H1 (cell line): ENCODE measurements around the gene ADD3. TPM values are rescaled to one million over a fixed set of nuclear protein-coding genes. Genes with fewer than 3 reads are reported as not detected.

Experiments
- CTCF ChIA-PET: fragments of 300-600 bp; sonication (Branson Sonifier 250); formaldehyde crosslinking; loops from one replicate; lab custom pipeline; 2021; ENCODE audit not compliant: partially characterized antibody; lab: Charles Lee
- POLR2A ChIA-PET: fragments of 300-600 bp; sonication (Branson Sonifier 250); formaldehyde crosslinking; loops from one replicate; lab custom pipeline; 2021; ENCODE audit warnings: inconsistent platforms; ENCODE audit not compliant: partially characterized antibody; lab: Charles Lee
- DNase-seq, 2 experiments: peaks; one replicate each; pipeline versions ENCODE4 v3.0.0 to v3.0.0-alpha.2; 2010 to 2022; ENCODE audit warnings: low spot score in 2 of 2, low read depth in 1 of 2, mixed read lengths in 1 of 2
- FAIRE-seq: peaks from 2 replicates; lab custom pipeline; 2011; peaks lifted over from hg19 to GRCh38; lab: Jason Lieb, UNC
- H2AFZ ChIP-seq: 2 replicates; pipeline ENCODE4 v1.8.1; 2012; ENCODE audit warnings: low read length, inconsistent platforms
- H2AK5ac ChIP-seq: 2 replicates; pipeline ENCODE4 v1.6.1; 2013; ENCODE audit warnings: low read depth, low read length
- H2BK120ac ChIP-seq: replicated peaks from 2 replicates; pipeline ENCODE3; 2013; ENCODE audit warnings: low read depth, low read length, inconsistent platforms
- H2BK12ac ChIP-seq: 2 replicates; pipeline ENCODE4 v1.6.1; 2013; ENCODE audit warnings: low read depth, low read length
- H2BK15ac ChIP-seq: 2 replicates; pipeline ENCODE4 v1.6.1; 2013; ENCODE audit warnings: low read length
- H2BK20ac ChIP-seq: 2 replicates; pipeline ENCODE4 v1.6.1; 2013; ENCODE audit warnings: low read length
- H2BK5ac ChIP-seq: 2 replicates; pipeline ENCODE4 v1.6.1; 2013; ENCODE audit warnings: low read depth, low read length
- H3K14ac ChIP-seq: 2 replicates; pipeline ENCODE4 v1.6.1; 2013; ENCODE audit warnings: inconsistent platforms; ENCODE audit not compliant: insufficient read length
- H3K18ac ChIP-seq: 2 replicates; pipeline ENCODE4 v1.6.1; 2013; ENCODE audit warnings: low read length; ENCODE audit errors: extremely low read depth
- H3K23ac ChIP-seq: 2 replicates; pipeline ENCODE4 v1.6.1; 2013; ENCODE audit warnings: inconsistent platforms; ENCODE audit not compliant: insufficient read length
- H3K23me2 ChIP-seq: 2 replicates; pipeline ENCODE4 v1.6.1; 2013; ENCODE audit warnings: low read depth, low read length
- H3K27ac ChIP-seq: 2 replicates; pipeline ENCODE4 v1.6.1; 2011; ENCODE audit warnings: low read depth, low read length, inconsistent platforms
- H3K27me3 ChIP-seq, 4 experiments: replicated peaks in 1 of 4; 1 replicate in 1 of 4; 2 replicates in 3 of 4; pipeline versions ENCODE4 v1.6.1 to v1.8.1; 2011 to 2013; ENCODE audit warnings: low read length in 3 of 4, mild to moderate bottlenecking in 3 of 4, inconsistent platforms in 2 of 4, mixed read lengths in 2 of 4, moderate library complexity in 1 of 4; ENCODE audit not compliant: control insufficient read depth in 3 of 4, insufficient read depth in 3 of 4; ENCODE audit errors: extremely low read depth in 1 of 4
- H3K36me3 ChIP-seq, 4 experiments: 2 replicates each; pipeline versions ENCODE4 v1.6.1 to v1.8.1; 2011 to 2013; ENCODE audit warnings: mild to moderate bottlenecking in 4 of 4, low read length in 3 of 4, moderate library complexity in 2 of 4, control low read depth in 1 of 4, inconsistent platforms in 1 of 4; ENCODE audit not compliant: insufficient read depth in 4 of 4, control insufficient read depth in 2 of 4
- H3K4ac ChIP-seq: replicated peaks from 2 replicates; pipeline ENCODE3; 2013; ENCODE audit warnings: low read length, low read depth, mixed read lengths, inconsistent platforms; ENCODE audit not compliant: insufficient read length
- H3K4me1 ChIP-seq, 4 experiments: replicated peaks in 1 of 4; 1 replicate in 1 of 4; 2 replicates in 3 of 4; pipeline versions ENCODE4 v1.6.1 to v1.8.1; 2011 to 2013; ENCODE audit warnings: low read length in 3 of 4, inconsistent platforms in 2 of 4, mixed read lengths in 1 of 4; ENCODE audit not compliant: insufficient read depth in 4 of 4, control insufficient read depth in 3 of 4
- H3K4me2 ChIP-seq, 2 experiments: 2 replicates each; pipeline versions ENCODE4 v1.6.1 to v1.8.1; 2011 to 2013; ENCODE audit warnings: low read depth in 2 of 2, low read length in 2 of 2, control low read depth in 1 of 2, inconsistent platforms in 1 of 2, mild to moderate bottlenecking in 1 of 2; ENCODE audit not compliant: insufficient read depth in 1 of 2
- H3K4me3 ChIP-seq, 4 experiments: fragments of 200-600, 300-600 bp in 1 of 4; sonication (generic), shearing (Covaris generic), sonication (Bioruptor Twin) in 1 of 4; 2 replicates each; pipeline versions ENCODE4 v1.5.1 to v1.8.1; 2011 to 2016; ENCODE audit warnings: low read length in 4 of 4, low read depth in 3 of 4, control low read depth in 2 of 4, inconsistent platforms in 2 of 4, mild to moderate bottlenecking in 2 of 4, mixed read lengths in 1 of 4, moderate library complexity in 1 of 4; ENCODE audit not compliant: insufficient read depth in 2 of 4; ENCODE audit errors: extremely low read depth in 1 of 4
- H3K56ac ChIP-seq: replicated peaks from 2 replicates; pipeline ENCODE3; 2013; ENCODE audit warnings: low read depth, mild to moderate bottlenecking, mixed read lengths, low read length, inconsistent platforms; ENCODE audit not compliant: insufficient read length
- H3K79me1 ChIP-seq: 2 replicates; pipeline ENCODE4 v1.6.1; 2013; ENCODE audit warnings: low read depth, low read length, control low read depth
- H3K79me2 ChIP-seq, 2 experiments: 2 replicates each; pipeline versions ENCODE4 v1.6.1 to v1.8.1; 2012 to 2013; ENCODE audit warnings: low read length in 2 of 2, mild to moderate bottlenecking in 2 of 2, inconsistent platforms in 1 of 2; ENCODE audit not compliant: insufficient read depth in 2 of 2, control insufficient read depth in 1 of 2
- H3K9ac ChIP-seq, 4 experiments: replicated peaks in 1 of 4; 1 replicate in 1 of 4; 2 replicates in 3 of 4; pipeline versions ENCODE4 v1.6.1 to v1.8.1; 2011 to 2013; ENCODE audit warnings: low read depth in 3 of 4, low read length in 3 of 4, control low read depth in 2 of 4, mild to moderate bottlenecking in 2 of 4, moderate library complexity in 2 of 4, inconsistent platforms in 1 of 4; ENCODE audit errors: extremely low read depth in 1 of 4
- H3K9me3 ChIP-seq, 2 experiments: 2 replicates each; pipeline versions ENCODE4 v1.6.1 to v1.8.1; 2012 to 2013; ENCODE audit warnings: mild to moderate bottlenecking in 2 of 2, moderate library complexity in 2 of 2, control low read depth in 1 of 2, inconsistent platforms in 1 of 2, low read depth in 1 of 2, low read length in 1 of 2, mixed read lengths in 1 of 2; ENCODE audit not compliant: insufficient read depth in 2 of 2
- H4K20me1 ChIP-seq, 2 experiments: replicated peaks in 1 of 2; 2 replicates each; pipeline versions ENCODE3 to v1.8.1; 2011 to 2013; ENCODE audit warnings: inconsistent platforms in 2 of 2, low read length in 2 of 2, mild to moderate bottlenecking in 1 of 2; ENCODE audit not compliant: insufficient read depth in 2 of 2, control insufficient read depth in 1 of 2
- H4K5ac ChIP-seq: 2 replicates; pipeline ENCODE4 v1.6.1; 2013; ENCODE audit warnings: low read length, low read depth, mixed read lengths, inconsistent platforms; ENCODE audit not compliant: insufficient read length
- H4K8ac ChIP-seq: 2 replicates; pipeline ENCODE4 v1.8.0; 2013; ENCODE audit warnings: mild to moderate bottlenecking, moderate library complexity, low read length, inconsistent platforms; ENCODE audit not compliant: insufficient read depth; ENCODE audit errors: extremely low read depth
- H4K91ac ChIP-seq: replicated peaks from 2 replicates; pipeline ENCODE3; 2013; ENCODE audit warnings: low read length, mixed read lengths, inconsistent platforms; ENCODE audit not compliant: insufficient read length
- BACH1 ChIP-seq: IDR thresholded peaks from 2 replicates; pipeline ENCODE4 v1.6.1; 2012; ENCODE audit warnings: low read length, improper control_type of control experiment
- CBX5 ChIP-seq: fragments of 300-800, 300-1000 bp; sonication (generic); IDR thresholded peaks from 2 replicates; pipeline ENCODE4 v1.7.1; 2016; ENCODE audit warnings: antibody characterized with exemption, low read length, low read depth
- CEBPB ChIP-seq: IDR thresholded peaks from 2 replicates; pipeline ENCODE4 v1.6.1; 2012; ENCODE audit warnings: low read depth, low read length
- CREB1 ChIP-seq: IDR thresholded peaks from 2 replicates; pipeline ENCODE4 v1.6.1; 2012; ENCODE audit warnings: inconsistent platforms
- HDAC6 ChIP-seq: IDR thresholded peaks from one replicate; pipeline ENCODE4 v1.7.1; 2012; ENCODE audit warnings: low read depth, mild to moderate bottlenecking, inconsistent platforms, low read length, moderate library complexity
- RAD21 ChIP-seq, 2 experiments: IDR thresholded peaks in 1 of 2; conservative IDR thresholded peaks in 1 of 2; 2 replicates each; pipeline ENCODE4 v1.6.1; 2011; ENCODE audit warnings: low read depth in 2 of 2, low read length in 2 of 2, improper control_type of control experiment in 1 of 2, inconsistent platforms in 1 of 2, mild to moderate bottlenecking in 1 of 2, moderate library complexity in 1 of 2
- SIN3A ChIP-seq, 2 experiments: IDR thresholded peaks in 1 of 2; conservative IDR thresholded peaks in 1 of 2; 2 replicates each; pipeline ENCODE4 v1.6.1; 2011 to 2012; ENCODE audit warnings: low read length in 2 of 2, improper control_type of control experiment in 1 of 2, low read depth in 1 of 2, mild to moderate bottlenecking in 1 of 2
- SIRT6 ChIP-seq: IDR thresholded peaks from one replicate; pipeline ENCODE4 v1.7.1; 2012; ENCODE audit warnings: low read length, inconsistent platforms
- TEAD4 ChIP-seq: IDR thresholded peaks from 2 replicates; pipeline ENCODE4 v1.6.1; 2012; ENCODE audit warnings: low read depth, low read length, inconsistent platforms, mixed read lengths
- WGBS, 2 experiments: shearing (Covaris generic) in 1 of 2; methylation state at CpG; one replicate each; pipeline versions ENCODE4 v1.1.6 to v1.1.7; 2013 to 2015; ENCODE audit warnings: low lambda C conversion rate in 2 of 2, mixed read lengths in 2 of 2, inconsistent platforms in 1 of 2, low coverage in 1 of 2, missing lambda C conversion rate in 1 of 2; ENCODE audit not compliant: insufficient replicate concordance in 2 of 2, insufficient coverage in 1 of 2, insufficient read length in 1 of 2; ENCODE audit errors: extremely low coverage in 1 of 2, missing lambda C conversion rate in 1 of 2; 5-methylcytosine and 5-hydroxymethylcytosine counted together
- polyA plus RNA-seq, 7 experiments: library from polyadenylated mRNA; depleted of rRNA in 3 of 7; stranded (reverse) in 5 of 7; unstranded in 2 of 7; fragments of >200 nt in 5 of 7; fragments of 200-250 nt in 2 of 7; gene quantifications; 1 replicate in 5 of 7; 2 replicates in 1 of 7; 4 replicates in 1 of 7; pipeline versions ENCODE4 v1.2.1 to v1.2.3, GENCODE V29; 2011 to 2013; ENCODE audit warnings: missing spikeins in 2 of 7, mixed read lengths in 2 of 7
- total RNA-seq: library from RNA; stranded (reverse); fragmentation: NEBNext Ultra II Directional; extraction: Animal tissue kit (Norgen Biotek cat#: 25700); gene quantifications from 2 replicates; pipeline ENCODE4 v1.2.1, GENCODE V29; 2021
- TF ChIP-seq, protein P1 (sequence below): IDR thresholded peaks from 2 replicates; pipeline ENCODE4 v1.6.1; 2011; ENCODE audit warnings: low read length, improper control_type of control experiment
- TF ChIP-seq, protein P2 (sequence below), 3 experiments: IDR thresholded peaks; 1 replicate in 2 of 3; 2 replicates in 1 of 3; pipeline versions ENCODE4 v1.5.1 to v1.6.1; 2011; ENCODE audit warnings: low read length in 3 of 3, mild to moderate bottlenecking in 3 of 3, inconsistent platforms in 2 of 3, low read depth in 1 of 3, moderate library complexity in 1 of 3; ENCODE audit not compliant: insufficient read depth in 1 of 3; ENCODE audit errors: control extremely low read depth in 1 of 3

Gene ADD3
- total and polyA plus RNA-seq, 2 of the 8 experiments (the other 6 are each of a cell fraction or from before 2014, with no cell fraction given): 44.7 to 85.6 TPM

DNA sequence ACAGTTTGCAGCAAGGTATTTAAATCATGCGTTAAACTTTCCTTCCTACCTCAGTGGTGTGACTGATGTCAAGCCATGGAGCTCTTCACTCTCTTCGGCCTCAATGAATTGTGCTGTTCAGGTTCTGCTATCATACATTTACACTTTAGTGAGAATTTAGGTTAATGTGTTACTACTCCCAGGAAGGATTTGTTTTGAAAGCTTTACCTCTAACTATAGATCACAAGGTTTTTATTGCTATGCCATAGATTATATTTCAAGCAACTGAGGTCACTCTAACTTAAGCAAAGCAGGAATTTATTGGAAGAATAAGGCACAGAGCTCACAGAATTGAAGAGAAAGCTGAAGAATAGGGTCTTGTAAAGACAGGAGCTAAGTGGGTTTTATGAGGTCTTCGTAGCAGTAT lies 11.0 kb upstream of the ADD3 start:
- H4K20me1 ChIP-seq: no peaks in the 10 kb centered on the region
- H4K8ac ChIP-seq: no peak overlapping the region
- H2BK20ac ChIP-seq: no peak overlapping the region
- H3K4ac ChIP-seq: no peak overlapping the region
- no peak overlapping the region for H3K14ac ChIP-seq
- H3K23me2 ChIP-seq: no peaks in the 10 kb centered on the region
- no peaks in the 10 kb centered on the region for H3K9me3 ChIP-seq
- no peak overlapping the region for H3K18ac ChIP-seq
- no peak overlapping the region for H3K9ac ChIP-seq
- ChIA-PET CTCF (interaction anchor here (1.0 kb wide), 1 partner anchor 18 kb away, joined by 6 read pairs; no protein-coding TSS in a partner anchor), POLR2A (interaction anchor here (0.6 kb wide), 1 partner anchor 119 kb away, joined by 3 read pairs; no protein-coding TSS in a partner anchor)
- no peak overlapping the region for H4K5ac ChIP-seq
- no peaks in the 10 kb centered on the region for H3K79me1 ChIP-seq
- H2BK15ac ChIP-seq: no peak overlapping the region
- no peak overlapping the region for H3K4me2 ChIP-seq
- whole genome bisulfite sequencing, 2 experiments: 89% methylated on average over 3 of the region's 3 CpGs; no CpG with 5 or more reads in 1 of the 2 experiments
- FAIRE-seq (no peak), DNase-seq (no peak)
- no peak overlapping the region for H2BK12ac ChIP-seq
- H2AFZ ChIP-seq: no peak overlapping the region
- no peak overlapping the region for H3K27ac ChIP-seq
- no peak overlapping the region for H2BK5ac ChIP-seq
- no peaks in the 10 kb centered on the region for H3K27me3 ChIP-seq
- no peak overlapping the region for H4K91ac ChIP-seq
- H3K4me1 ChIP-seq: peaks cover 0 to 6% (median 2%) of the 10 kb centered on the region in 4 experiments; a peak in 2 of 7 replicates
- H3K23ac ChIP-seq: no peak overlapping the region
- H2AK5ac ChIP-seq: no peak overlapping the region
- H2BK120ac ChIP-seq: no peak overlapping the region
- H3K56ac ChIP-seq: no peak overlapping the region
- H3K36me3 ChIP-seq: no peaks in the 10 kb centered on the region
- H3K4me3 ChIP-seq: no peak overlapping the region
- H3K79me2 ChIP-seq: no peaks in the 10 kb centered on the region
- TF ChIP-seq RAD21 (IDR thresholded peaks at IDR 0.05 in 1 of 2, conservative IDR thresholded peaks at IDR 0.05 in 1 of 2; ENCODE audit: low read depth in 2 of 2, low read length in 2 of 2) (no peak), SIRT6 (no peak), SIN3A (conservative IDR thresholded peaks at IDR 0.05 in 1 of 2, IDR thresholded peaks at IDR 0.05 in 1 of 2; ENCODE audit: low read depth in 1 of 2, low read length in 2 of 2) (no peak), HDAC6 (no peak), CREB1 (no peak), CEBPB (no peak), CBX5 (no peak), TEAD4 (no peak), BACH1 (no peak)
- TF ChIP-seq, protein P1, sequence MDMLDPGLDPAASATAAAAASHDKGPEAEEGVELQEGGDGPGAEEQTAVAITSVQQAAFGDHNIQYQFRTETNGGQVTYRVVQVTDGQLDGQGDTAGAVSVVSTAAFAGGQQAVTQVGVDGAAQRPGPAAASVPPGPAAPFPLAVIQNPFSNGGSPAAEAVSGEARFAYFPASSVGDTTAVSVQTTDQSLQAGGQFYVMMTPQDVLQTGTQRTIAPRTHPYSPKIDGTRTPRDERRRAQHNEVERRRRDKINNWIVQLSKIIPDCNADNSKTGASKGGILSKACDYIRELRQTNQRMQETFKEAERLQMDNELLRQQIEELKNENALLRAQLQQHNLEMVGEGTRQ: no peak
- TF ChIP-seq, protein P2, sequence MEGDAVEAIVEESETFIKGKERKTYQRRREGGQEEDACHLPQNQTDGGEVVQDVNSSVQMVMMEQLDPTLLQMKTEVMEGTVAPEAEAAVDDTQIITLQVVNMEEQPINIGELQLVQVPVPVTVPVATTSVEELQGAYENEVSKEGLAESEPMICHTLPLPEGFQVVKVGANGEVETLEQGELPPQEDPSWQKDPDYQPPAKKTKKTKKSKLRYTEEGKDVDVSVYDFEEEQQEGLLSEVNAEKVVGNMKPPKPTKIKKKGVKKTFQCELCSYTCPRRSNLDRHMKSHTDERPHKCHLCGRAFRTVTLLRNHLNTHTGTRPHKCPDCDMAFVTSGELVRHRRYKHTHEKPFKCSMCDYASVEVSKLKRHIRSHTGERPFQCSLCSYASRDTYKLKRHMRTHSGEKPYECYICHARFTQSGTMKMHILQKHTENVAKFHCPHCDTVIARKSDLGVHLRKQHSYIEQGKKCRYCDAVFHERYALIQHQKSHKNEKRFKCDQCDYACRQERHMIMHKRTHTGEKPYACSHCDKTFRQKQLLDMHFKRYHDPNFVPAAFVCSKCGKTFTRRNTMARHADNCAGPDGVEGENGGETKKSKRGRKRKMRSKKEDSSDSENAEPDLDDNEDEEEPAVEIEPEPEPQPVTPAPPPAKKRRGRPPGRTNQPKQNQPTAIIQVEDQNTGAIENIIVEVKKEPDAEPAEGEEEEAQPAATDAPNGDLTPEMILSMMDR (IDR thresholded peaks at IDR 0.05; ENCODE audit: control extremely low read depth in 1 of 3, insufficient read depth in 1 of 3, low read depth in 1 of 3, low read length in 3 of 3): no peak
